Measurements from ENCODE around the gene BPIFA3. TPM values are rescaled to one million over a fixed set of nuclear protein-coding genes. Genes with fewer than 3 reads are reported as not detected.

Gene BPIFA3
- polyA plus RNA-seq, 5 donors = not detected

DNA sequence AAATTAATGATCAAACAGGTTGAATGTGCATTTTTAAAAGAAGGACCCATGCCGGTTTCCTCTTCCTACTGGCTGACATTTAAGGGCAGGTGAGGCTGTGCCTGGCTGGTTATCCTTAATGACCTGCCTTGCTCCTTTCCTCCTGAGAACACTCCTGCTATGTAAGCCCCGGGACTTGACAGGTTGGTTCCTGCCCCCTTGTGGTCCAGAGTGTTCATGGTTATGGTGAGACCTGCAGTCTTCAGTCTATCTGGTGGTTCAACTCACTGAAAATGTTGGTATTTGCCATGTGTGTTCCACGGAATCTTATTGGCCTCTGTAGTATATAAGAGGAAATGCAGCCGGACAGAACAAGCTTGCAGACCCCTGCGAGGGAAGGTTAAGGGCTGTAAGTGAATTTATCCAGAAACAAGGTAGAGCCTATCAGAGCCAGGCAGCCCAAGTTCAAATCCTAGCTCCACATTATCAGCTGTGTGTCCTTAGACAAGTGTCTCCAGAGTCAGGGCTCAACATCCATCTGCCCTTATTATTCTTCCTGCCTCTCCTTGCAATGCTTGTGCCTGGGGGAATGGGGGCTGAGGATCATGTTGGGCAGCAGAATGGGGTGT, 5.2 kb upstream of the BPIFA3 start:
- peak in 1 of 2 donors; percentile 20 for DNase-seq

- DNase-seq = no peak
These were observed 7.2 kb downstream of the BPIFA3 start for GRCh38 chr20:33224399-33224798.

DNA sequence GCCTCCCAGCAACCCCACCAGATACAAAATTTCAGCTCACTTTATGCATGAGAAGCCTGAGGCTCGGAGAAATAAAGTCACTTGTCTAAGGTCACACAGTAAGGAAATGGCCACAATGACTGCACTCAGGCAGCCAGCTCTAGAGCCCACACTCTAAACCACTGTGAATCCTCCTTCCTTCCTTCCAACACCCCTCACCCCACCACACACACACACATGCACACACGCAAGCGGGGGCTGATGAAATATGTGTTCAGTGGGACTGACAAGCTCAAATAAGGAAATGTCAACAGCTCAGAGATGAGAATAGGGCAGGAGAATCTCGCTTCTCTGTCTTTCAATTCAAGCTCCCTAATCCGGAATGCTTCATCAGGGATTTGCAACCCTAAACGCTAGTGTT, 12.7 kb downstream of the BPIFA3 start:
- no peak for DNase-seq

- no peak for DNase-seq
These were observed 14.1 kb downstream of the BPIFA3 start for GRCh38 chr20:33231237-33231636.

- peak in 1 of 2 donors; percentile 7 for DNase-seq
These were observed 15.4 kb downstream of the BPIFA3 start for GRCh38 chr20:33232486-33233072.

GRCh38 chr20:33233129-33233774, 16.1 kb downstream of the BPIFA3 start:
- no peak for DNase-seq

DNA sequence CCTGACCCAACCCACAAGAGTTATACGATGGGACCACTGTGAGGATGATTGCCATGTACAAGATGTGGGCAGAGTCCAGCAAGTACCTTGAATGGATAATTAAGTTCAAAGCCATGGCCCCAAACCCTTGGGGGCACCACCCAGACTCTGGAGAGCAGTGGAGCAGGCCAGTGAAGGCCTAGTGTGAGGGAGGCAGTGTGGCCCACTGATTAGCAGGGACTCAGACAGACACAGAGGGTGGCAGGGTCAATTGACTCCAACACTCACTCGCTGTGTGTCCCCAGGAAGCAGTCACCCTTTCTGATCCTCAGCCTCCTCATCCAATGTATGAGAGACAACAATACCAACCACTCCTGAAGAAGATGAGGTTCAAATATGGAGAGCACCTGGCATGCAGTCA, 16.9 kb downstream of the BPIFA3 start:
- DNase-seq = no peak

DNA sequence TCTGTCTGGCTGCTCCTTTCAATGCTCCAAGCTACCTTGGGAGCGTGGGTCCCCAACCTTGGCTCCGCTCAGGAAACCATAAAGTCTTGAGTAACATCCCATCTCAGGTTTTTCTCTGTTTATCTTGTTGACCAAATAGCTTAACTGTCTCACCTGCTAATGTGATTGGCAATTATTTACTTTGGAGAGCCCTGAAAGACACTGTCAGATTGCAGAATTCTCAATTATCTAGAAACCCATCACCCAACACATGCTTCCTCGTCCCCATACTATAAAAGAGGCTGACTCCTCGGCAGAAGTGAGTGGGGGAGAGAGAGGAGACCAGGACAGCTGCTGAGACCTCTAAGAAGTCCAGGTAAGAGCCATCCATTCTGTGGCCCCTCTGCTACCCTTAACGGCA, 18.5 kb downstream of the BPIFA3 start, which contains the start of gene BPIFA1:
BPIFA1 (plus strand) TSS at position 301 of the 400 bp plus-strand sequence. CDS start 1,716 bp downstream, outside the sequence.
- no peak for DNase-seq

GRCh38 chr20:33236351-33236750, 19.2 kb downstream of the BPIFA3 start:
- DNase-seq = no peak

- DNase-seq = no peak
These were observed 20.8 kb downstream of the BPIFA3 start for GRCh38 chr20:33237989-33238388.

- no peak for DNase-seq
These were observed 22.3 kb downstream of the BPIFA3 start for GRCh38 chr20:33239418-33239817.

- DNase-seq = no peak
These were observed 23.0 kb downstream of the BPIFA3 start for GRCh38 chr20:33239979-33240736.

GRCh38 chr20:33240923-33241322, 23.8 kb downstream of the BPIFA3 start:
- no peak for DNase-seq

GRCh38 chr20:33242319-33243100, 25.4 kb downstream of the BPIFA3 start:
- no peak for DNase-seq

- no peak for DNase-seq
These were observed 28.9 kb downstream of the BPIFA3 start for GRCh38 chr20:33246077-33246476.

GRCh38 chr20:33249456-33249855, 32.3 kb downstream of the BPIFA3 start:
- no peak for DNase-seq

DNA sequence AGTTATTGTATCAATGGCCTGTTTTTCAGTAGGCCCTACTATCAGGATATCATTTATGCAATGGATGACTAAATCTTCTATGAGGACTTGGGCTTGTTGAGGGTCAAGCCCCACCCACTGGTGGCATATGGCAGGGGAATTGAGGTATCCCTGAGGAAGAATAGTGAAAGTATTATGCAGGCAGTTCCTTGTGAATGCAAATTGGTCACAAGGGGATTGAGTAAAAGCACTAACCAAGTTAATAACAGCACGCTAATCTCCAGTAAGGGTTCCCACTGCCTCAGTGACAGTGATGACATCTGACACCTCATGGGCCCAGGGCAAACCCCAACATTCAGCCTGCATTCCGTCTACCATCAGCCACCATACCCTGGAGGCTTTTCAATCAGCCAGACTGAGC, 33.5 kb downstream of the BPIFA3 start:
- no peak for DNase-seq

- DNase-seq = no peak
These were observed 34.3 kb downstream of the BPIFA3 start for GRCh38 chr20:33251496-33251895.

GRCh38 chr20:33252460-33252859, 35.3 kb downstream of the BPIFA3 start:
- DNase-seq = no peak

DNA sequence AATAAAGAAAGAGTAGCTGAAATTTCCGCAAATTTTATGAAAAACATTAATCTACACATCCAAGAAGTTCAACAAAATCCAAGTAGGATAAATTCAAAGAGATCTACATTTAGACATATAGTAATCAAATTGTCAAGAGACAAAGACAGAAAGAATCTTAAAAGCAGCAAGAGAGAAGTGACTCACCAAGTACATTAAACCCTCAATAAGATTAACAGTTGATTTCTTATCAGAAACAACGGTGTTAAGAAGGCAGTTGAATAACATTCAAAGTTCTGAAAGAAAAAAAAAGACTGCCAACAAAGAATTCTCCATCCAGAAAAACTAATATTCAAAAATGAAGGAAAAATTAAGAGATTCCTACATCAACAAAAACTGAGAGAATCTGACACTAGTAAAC, 37.9 kb downstream of the BPIFA3 start:
- no peak for DNase-seq

GRCh38 chr20:33257237-33257636, 40.1 kb downstream of the BPIFA3 start:
- no peak for DNase-seq

DNA sequence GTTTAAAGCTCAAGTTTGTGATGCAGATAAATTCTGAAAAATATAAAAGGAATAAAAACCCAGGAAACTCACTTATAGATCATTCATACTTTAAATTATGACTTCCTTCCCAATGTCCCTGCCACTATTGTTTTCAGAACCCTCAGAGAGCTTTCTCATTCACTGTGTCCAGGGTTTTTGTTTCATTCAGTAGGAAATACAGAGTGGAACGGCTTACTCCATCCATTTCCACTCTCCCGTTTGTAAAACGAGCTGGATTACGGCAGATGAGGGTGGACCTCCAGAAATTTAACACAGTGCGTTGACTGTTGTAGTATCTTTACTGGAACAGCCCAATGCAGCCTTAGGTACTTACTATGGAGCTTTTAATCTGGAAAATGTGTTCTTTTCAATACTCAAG, 42.2 kb downstream of the BPIFA3 start:
- DNase-seq = no peak
